DOHH2 (cell line): ENCODE data around the gene VSTM2B.

Experiments
- H3F3A ChIP-seq: fragments of 200-600 bp; sonication (generic), shearing (Covaris generic); 2 replicates; pipeline ENCODE4 v1.6.0; 2016; ENCODE audit warnings: antibody characterized with exemption, mild to moderate bottlenecking; ENCODE audit not compliant: control insufficient read depth, insufficient read depth
- H3K27ac ChIP-seq: fragments of 200-600 bp; sonication (generic); 2 replicates; pipeline ENCODE4 v1.5.1; 2014; ENCODE audit warnings: low read depth, mild to moderate bottlenecking, low read length, moderate library complexity
- H3K27me3 ChIP-seq: fragments of 200-600 bp; sonication (generic); 2 replicates; pipeline ENCODE4 v1.6.1; 2014; ENCODE audit warnings: mild to moderate bottlenecking, low read length, mixed read lengths; ENCODE audit not compliant: control insufficient read depth
- H3K36me3 ChIP-seq: fragments of 200-600 bp; sonication (generic); 2 replicates; pipeline ENCODE4 v1.6.1; 2014; ENCODE audit warnings: mild to moderate bottlenecking, low read length, moderate library complexity, mixed read lengths; ENCODE audit not compliant: control insufficient read depth
- H3K4me1 ChIP-seq: fragments of 200-600 bp; sonication (generic); 2 replicates; pipeline ENCODE4 v1.6.1; 2014; ENCODE audit warnings: mild to moderate bottlenecking, low read length, mixed read lengths; ENCODE audit not compliant: control insufficient read depth
- H3K4me2 ChIP-seq: fragments of 200-600 bp; sonication (generic); 2 replicates; pipeline ENCODE4 v1.6.0; 2014; ENCODE audit warnings: mild to moderate bottlenecking, low read length, moderate library complexity
- H3K4me3 ChIP-seq: fragments of 200-600 bp; sonication (generic); 2 replicates; pipeline ENCODE4 v1.5.1; 2014; ENCODE audit warnings: mild to moderate bottlenecking, low read length, mixed read lengths
- H3K79me2 ChIP-seq: fragments of 200-600 bp; sonication (generic); 2 replicates; pipeline ENCODE4 v1.6.1; 2014; ENCODE audit warnings: mild to moderate bottlenecking, low read length, mixed read lengths; ENCODE audit not compliant: control insufficient read depth
- H3K9me2 ChIP-seq: fragments of 200-600 bp; sonication (generic); replicated peaks from 2 replicates; pipeline ENCODE4 v1.6.1; 2014; ENCODE audit warnings: mild to moderate bottlenecking, low read length, mixed read lengths; ENCODE audit not compliant: control insufficient read depth
- H3K9me3 ChIP-seq: fragments of 200-600 bp; sonication (generic); 2 replicates; pipeline ENCODE4 v1.6.1; 2014; ENCODE audit warnings: antibody characterized with exemption, low read length, mixed read lengths; ENCODE audit not compliant: control insufficient read depth, insufficient read depth
- H4K20me1 ChIP-seq: fragments of 200-600 bp; sonication (generic); 2 replicates; pipeline ENCODE4 v1.6.0; 2014; ENCODE audit warnings: low read depth, mild to moderate bottlenecking, antibody characterized with exemption, low read length, moderate library complexity; ENCODE audit not compliant: control insufficient read depth, insufficient read depth
- EZH2phosphoT487 ChIP-seq: fragments of 200-600 bp; sonication (generic); IDR thresholded peaks from 2 replicates; pipeline ENCODE4 v1.6.1; 2017; ENCODE audit warnings: borderline replicate concordance, mild to moderate bottlenecking, antibody characterized with exemption, low read length, moderate library complexity, mixed read lengths
- TF ChIP-seq, protein P1 (sequence below): fragments of 200-600 bp; sonication (generic); IDR thresholded peaks from one replicate; pipeline ENCODE4 v1.5.1; 2014; ENCODE audit warnings: antibody characterized with exemption, mild to moderate bottlenecking, low read depth, low read length; ENCODE audit not compliant: poor library complexity, severe bottlenecking

VSTM2B gene

DNA sequence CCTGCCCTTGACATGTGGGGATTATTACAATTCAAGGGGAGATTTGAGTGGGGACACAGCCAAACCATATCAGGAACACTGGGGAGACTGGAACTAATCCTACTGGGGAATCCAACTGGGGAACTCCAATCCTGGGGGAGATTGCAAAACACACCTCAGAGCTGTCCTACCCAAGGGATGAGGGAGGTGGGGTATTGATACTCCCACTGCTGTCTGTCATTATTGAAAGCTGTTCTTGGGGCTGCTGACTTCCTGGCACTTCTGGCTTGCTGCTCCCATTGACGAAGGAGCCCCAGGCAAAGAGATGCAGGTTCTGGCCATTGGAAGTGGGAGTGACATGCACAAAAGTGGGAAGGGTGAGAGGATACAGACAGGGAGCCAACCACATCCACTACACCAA, 55.6 kb downstream of the VSTM2B start:
- no peaks in the 10 kb centered on the region for H3K9me2 ChIP-seq
- no peaks in the 10 kb centered on the region for H3K4me1 ChIP-seq
- H3K4me2 ChIP-seq: no peak overlapping the region
- TF ChIP-seq, protein P1, sequence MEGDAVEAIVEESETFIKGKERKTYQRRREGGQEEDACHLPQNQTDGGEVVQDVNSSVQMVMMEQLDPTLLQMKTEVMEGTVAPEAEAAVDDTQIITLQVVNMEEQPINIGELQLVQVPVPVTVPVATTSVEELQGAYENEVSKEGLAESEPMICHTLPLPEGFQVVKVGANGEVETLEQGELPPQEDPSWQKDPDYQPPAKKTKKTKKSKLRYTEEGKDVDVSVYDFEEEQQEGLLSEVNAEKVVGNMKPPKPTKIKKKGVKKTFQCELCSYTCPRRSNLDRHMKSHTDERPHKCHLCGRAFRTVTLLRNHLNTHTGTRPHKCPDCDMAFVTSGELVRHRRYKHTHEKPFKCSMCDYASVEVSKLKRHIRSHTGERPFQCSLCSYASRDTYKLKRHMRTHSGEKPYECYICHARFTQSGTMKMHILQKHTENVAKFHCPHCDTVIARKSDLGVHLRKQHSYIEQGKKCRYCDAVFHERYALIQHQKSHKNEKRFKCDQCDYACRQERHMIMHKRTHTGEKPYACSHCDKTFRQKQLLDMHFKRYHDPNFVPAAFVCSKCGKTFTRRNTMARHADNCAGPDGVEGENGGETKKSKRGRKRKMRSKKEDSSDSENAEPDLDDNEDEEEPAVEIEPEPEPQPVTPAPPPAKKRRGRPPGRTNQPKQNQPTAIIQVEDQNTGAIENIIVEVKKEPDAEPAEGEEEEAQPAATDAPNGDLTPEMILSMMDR: no peak
- no peak for TF ChIP-seq EZH2phosphoT487
- no peaks in the 10 kb centered on the region for H3F3A ChIP-seq
- peaks cover 11% of the 10 kb centered on the region for H3K27me3 ChIP-seq
- H3K36me3 ChIP-seq: no peaks in the 10 kb centered on the region
- H3K79me2 ChIP-seq: no peaks in the 10 kb centered on the region
- H3K27ac ChIP-seq: no peak overlapping the region
- no peak overlapping the region for H3K4me3 ChIP-seq
- no peaks in the 10 kb centered on the region for H4K20me1 ChIP-seq
- no peaks in the 10 kb centered on the region for H3K9me3 ChIP-seq

- Histone ChIP-seq H3K9me3 (no peaks in the 10 kb centered on the region), H3F3A (no peaks in the 10 kb centered on the region), H3K27ac (no peak overlapping the region), H3K4me2 (no peak overlapping the region), H3K27me3 (peaks cover 14% of the 10 kb centered on the region), H3K36me3 (no peaks in the 10 kb centered on the region), H4K20me1 (no peaks in the 10 kb centered on the region), H3K4me1 (no peaks in the 10 kb centered on the region), H3K4me3 (no peak overlapping the region), H3K9me2 (no peaks in the 10 kb centered on the region), H3K79me2 (no peaks in the 10 kb centered on the region)
- TF ChIP-seq, protein P1: no peak
- TF ChIP-seq EZH2phosphoT487: no peak
Measured at GRCh38 chr19:29583196-29583999, 57.6 kb downstream of the VSTM2B start.

DNA sequence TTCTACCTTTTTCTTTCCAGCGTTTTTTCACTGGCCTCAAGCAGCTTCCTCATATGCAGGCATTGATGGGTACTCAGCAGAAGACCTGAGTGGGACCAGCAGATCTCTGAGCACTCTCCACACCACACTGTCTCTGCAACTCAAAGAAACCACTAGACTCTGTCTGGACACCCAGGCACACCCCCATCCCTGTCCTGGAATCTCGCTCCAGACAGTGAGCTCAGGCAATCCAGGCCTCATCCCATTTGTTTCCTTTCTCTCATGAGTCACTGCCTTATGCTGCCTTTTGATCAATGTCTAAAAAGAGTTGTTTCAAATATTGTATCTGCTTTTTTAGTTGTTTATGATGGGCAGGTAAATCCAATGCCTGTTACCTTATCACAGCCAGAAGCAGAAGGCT, 60.6 kb downstream of the VSTM2B start:
- TF ChIP-seq, protein P1: no peak
- no peak for TF ChIP-seq EZH2phosphoT487
- Histone ChIP-seq H3K9me2 (no peaks in the 10 kb centered on the region), H3K27ac (no peak overlapping the region), H3K27me3 (peaks cover 14% of the 10 kb centered on the region), H4K20me1 (no peaks in the 10 kb centered on the region), H3K36me3 (no peaks in the 10 kb centered on the region), H3K4me2 (no peak overlapping the region), H3K9me3 (peaks cover 4% of the 10 kb centered on the region), H3K4me1 (no peaks in the 10 kb centered on the region), H3F3A (no peaks in the 10 kb centered on the region), H3K4me3 (no peak overlapping the region), H3K79me2 (no peaks in the 10 kb centered on the region)
